Measurements from ENCODE around the gene ZNF264.
"Not testable (repeated sequence)": the region's sequence is repeated elsewhere in the genome, so short reads cannot be mapped to it uniquely, and the experiment has no call there.

ZNF264 gene

GRCh38 chr19:57191141-57192076 is at the start of gene ZNF264:
Gene ZNF264, plus strand, starts transcription at chr19:57191500. Its CDS starts 414 bp downstream, at chr19:57191914.
- DNase-seq, result peak; percentile 85

GRCh38 chr19:57141699-57142098 is 49.6 kb upstream of the ZNF264 start:
- no peak for DNase-seq

GRCh38 chr19:57152921-57153320 is 38.4 kb upstream of the ZNF264 start:
- DNase-seq, result no peak

GRCh38 chr19:57161985-57162539 is 29.2 kb upstream of the ZNF264 start:
- no peak for DNase-seq

- no peak for DNase-seq
Observed at GRCh38 chr19:57165846-57166245, 25.5 kb upstream of the ZNF264 start.

- DNase-seq, result no peak
Observed at GRCh38 chr19:57167385-57167784, 23.9 kb upstream of the ZNF264 start, which contains the start of gene DUXA. Gene DUXA, minus strand, starts transcription at chr19:57167485. Its CDS starts 42 bp downstream, at chr19:57167443.

GRCh38 chr19:57171551-57172081 is 19.7 kb upstream of the ZNF264 start:
- DNase-seq, result peak; percentile 41

- DNase-seq, result no peak
Observed at GRCh38 chr19:57190301-57190700, 999 bp upstream of the ZNF264 start.

- peak; percentile 1 for DNase-seq
Observed at GRCh38 chr19:57192077-57192420, 749 bp downstream of the ZNF264 start.

- no peak for DNase-seq
Observed at GRCh38 chr19:57192993-57193392, 1.7 kb downstream of the ZNF264 start.

- not testable (repeated sequence) for DNase-seq
Observed at GRCh38 chr19:57197874-57198273, 6.6 kb downstream of the ZNF264 start.

GRCh38 chr19:57202160-57202559 is 10.9 kb downstream of the ZNF264 start:
- no peak for DNase-seq

- no peak for DNase-seq
Observed at GRCh38 chr19:57210381-57210780, 19.1 kb downstream of the ZNF264 start.

GRCh38 chr19:57212109-57212508 is 20.8 kb downstream of the ZNF264 start:
- peak; percentile 17 for DNase-seq

- no peak for DNase-seq
Observed at GRCh38 chr19:57227502-57227901, 36.2 kb downstream of the ZNF264 start.

- DNase-seq, result no peak
Observed at GRCh38 chr19:57231686-57232085, 40.4 kb downstream of the ZNF264 start.

GRCh38 chr19:57233207-57233606 is 41.9 kb downstream of the ZNF264 start:
- DNase-seq, result no peak

GRCh38 chr19:57239982-57240310 is 48.6 kb downstream of the ZNF264 start:
- DNase-seq, result no peak

- peak; percentile 87 for DNase-seq
Observed at GRCh38 chr19:57240311-57241090, 49.2 kb downstream of the ZNF264 start, which contains the start of gene ZNF805. Gene ZNF805, plus strand, starts transcription at chr19:57240632. Its CDS starts 260 bp downstream, at chr19:57240892.

GRCh38 chr19:57241176-57241575 is 49.9 kb downstream of the ZNF264 start:
- DNase-seq, result peak; percentile 6

GRCh38 chr19:57242821-57243220 is 51.5 kb downstream of the ZNF264 start:
- DNase-seq, result no peak

GRCh38 chr19:57244513-57244912 is 53.2 kb downstream of the ZNF264 start:
- no peak for DNase-seq

- DNase-seq, result no peak
Observed at GRCh38 chr19:57245066-57245465, 53.8 kb downstream of the ZNF264 start.

Data from EL (cell line).